Large intestine (tissue), 3 donors: ENCODE measurements around the gene PRKCE. TPM values are rescaled to one million over a fixed set of nuclear protein-coding genes. Genes with fewer than 3 reads are reported as not detected.
"Not testable (repeated sequence)": the region's sequence is repeated elsewhere in the genome, so short reads cannot be mapped to it uniquely, and the experiment has no call there.

ENCODE experiments used
- DNase-seq, 2 donors: peaks; one replicate each; pipeline versions ENCODE4 v3.0.0 to v3.0.0-alpha.2; 2013
- H3K27ac ChIP-seq: one replicate; pipeline ENCODE4 v1.5.1; 2013; ENCODE audit warnings: low read length
- H3K27me3 ChIP-seq: 2 replicates; pipeline ENCODE4 v1.6.1; 2013; ENCODE audit warnings: low read length; ENCODE audit not compliant: control insufficient read depth, insufficient read depth
- H3K36me3 ChIP-seq: 2 replicates; pipeline ENCODE4 v1.6.1; 2013; ENCODE audit warnings: low read length; ENCODE audit not compliant: control insufficient read depth, insufficient read depth
- H3K4me1 ChIP-seq: one replicate; pipeline ENCODE4 v1.6.1; 2013; ENCODE audit warnings: low read length; ENCODE audit not compliant: control insufficient read depth, insufficient read depth
- H3K4me3 ChIP-seq: one replicate; pipeline ENCODE4 v1.5.1; 2013; ENCODE audit warnings: low read length
- H3K9me3 ChIP-seq: one replicate; pipeline ENCODE4 v1.6.1; 2013; ENCODE audit warnings: mild to moderate bottlenecking, low read depth, low read length, moderate library complexity; ENCODE audit not compliant: control insufficient read depth
- WGBS: methylation state at CpG from one replicate; pipeline ENCODE4 v1.1.5; 2013; ENCODE audit warnings: low lambda C conversion rate; ENCODE audit not compliant: insufficient coverage; 5-methylcytosine and 5-hydroxymethylcytosine counted together
- polyA plus RNA-seq: library from polyadenylated mRNA; unstranded; fragments of 120-200 nt; gene quantifications from one replicate; pipeline ENCODE4 v1.2.1, GENCODE V29; 2013

PRKCE gene
- polyA plus RNA-seq, 1 donor: 13.0 TPM

DNA sequence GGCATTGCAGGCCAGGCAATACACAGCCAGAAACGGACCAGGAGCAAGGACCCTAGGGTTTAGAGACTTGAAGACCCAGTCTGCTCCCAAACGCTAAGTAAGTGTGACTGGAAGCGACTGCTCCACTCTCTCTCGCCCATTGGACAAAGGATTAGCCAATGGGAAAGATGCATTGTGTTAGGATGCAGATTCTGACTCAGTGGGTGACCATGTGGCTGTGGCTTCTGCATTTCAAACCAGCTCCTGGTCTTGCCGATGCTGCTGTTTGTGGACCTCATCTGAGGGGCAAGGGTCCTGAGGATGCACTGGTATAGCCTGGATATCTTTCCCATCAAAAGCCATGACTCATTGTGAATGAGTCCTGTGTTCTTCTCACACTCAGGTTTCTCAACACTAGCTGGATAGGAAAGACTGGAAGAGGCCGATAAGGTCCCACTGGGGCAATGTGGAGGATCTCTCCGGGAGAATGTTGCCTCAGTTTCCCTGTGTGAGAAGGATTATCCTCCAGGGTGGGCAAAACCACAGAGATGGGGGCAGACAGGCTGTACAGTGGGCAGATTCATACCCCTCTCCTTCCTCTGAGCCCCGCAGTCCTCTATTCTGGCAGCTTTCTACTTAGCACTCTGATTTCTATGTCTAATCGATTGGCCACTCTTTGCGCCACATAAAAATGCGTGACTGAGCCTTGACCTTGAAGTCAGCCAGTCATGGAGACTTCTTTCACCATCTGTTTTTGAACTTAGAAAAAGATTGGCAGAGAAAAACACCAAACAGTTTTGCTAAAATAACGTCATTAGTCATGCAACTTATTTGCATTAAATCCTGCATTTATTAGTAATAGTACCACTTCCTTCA, 257.1 kb downstream of the PRKCE start:
- WGBS: 80% methylated on average over 2 of the region's 12 CpGs
- H3K27ac ChIP-seq: no peak overlapping the region
- H3K27me3 ChIP-seq: no peaks in the 10 kb centered on the region

DNA sequence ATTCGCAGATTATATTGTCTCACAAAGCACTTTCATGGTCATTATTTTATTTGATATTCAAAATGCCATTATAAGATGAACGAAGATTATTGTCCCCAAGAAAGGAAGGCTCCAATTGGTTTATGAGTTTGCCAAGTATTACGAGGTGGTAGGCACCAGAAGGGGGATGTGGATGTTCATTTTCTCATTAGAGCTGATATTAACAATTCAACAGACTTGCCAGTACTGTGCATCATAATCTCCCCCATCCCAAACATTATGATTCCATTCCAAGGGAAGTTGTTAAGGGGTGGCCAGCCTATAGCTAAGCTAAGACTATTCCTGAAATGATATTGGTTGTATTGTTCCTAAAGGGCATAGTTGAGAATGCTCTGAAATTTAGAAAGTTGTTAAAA, 257.7 kb downstream of the PRKCE start:
- Histone ChIP-seq H3K4me1 (peaks cover 53% of the 10 kb centered on the region), H3K36me3 (no peaks in the 10 kb centered on the region), H3K27ac (no peak overlapping the region), H3K27me3 (no peaks in the 10 kb centered on the region), H3K9me3 (no peaks in the 10 kb centered on the region), H3K4me3 (no peak overlapping the region)
- WGBS: no CpG with 5 or more reads among the region's 3 CpGs
- no peak for DNase-seq

More for the DNA sequence above, 257.1 kb downstream of the PRKCE start:
- Histone ChIP-seq H3K36me3 (no peaks in the 10 kb centered on the region), H3K4me3 (no peak overlapping the region), H3K4me1 (peaks cover 47% of the 10 kb centered on the region), H3K9me3 (no peaks in the 10 kb centered on the region)
- DNase-seq: no peak

DNA sequence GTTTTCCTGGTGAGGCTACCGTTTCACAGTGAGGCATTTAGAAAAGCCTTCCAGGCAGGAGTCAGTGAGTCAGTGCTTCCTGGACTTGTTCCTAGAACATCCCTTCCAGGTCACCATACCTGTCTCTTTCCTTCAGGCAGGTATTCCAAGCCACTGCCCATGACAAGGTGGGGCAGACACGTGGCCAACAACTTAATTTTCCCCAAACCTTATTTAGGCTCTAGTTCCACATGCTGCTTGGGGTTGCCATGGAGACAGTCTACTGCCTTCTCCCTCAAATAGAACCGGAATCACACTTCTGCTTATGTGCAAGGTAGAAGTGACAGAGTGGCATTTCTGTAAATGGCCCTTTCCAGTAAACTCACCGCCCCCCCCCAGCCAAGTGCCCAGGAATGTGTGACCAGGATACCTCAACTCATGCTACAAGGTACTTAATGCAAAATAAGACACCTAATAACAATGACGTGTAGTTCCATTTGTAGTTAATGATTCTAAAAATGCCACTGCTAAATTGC, 258.3 kb downstream of the PRKCE start:
- no CpG with 5 or more reads among the region's 5 CpGs for WGBS
- peaks cover 56% of the 10 kb centered on the region for H3K4me1 ChIP-seq
- peak in 1 of 2 donors; percentile 62 for DNase-seq
- H3K9me3 ChIP-seq: no peaks in the 10 kb centered on the region
- H3K36me3 ChIP-seq: no peaks in the 10 kb centered on the region
- H3K4me3 ChIP-seq: no peak overlapping the region
- H3K27ac ChIP-seq: peak overlapping the region; percentile 75
- no peaks in the 10 kb centered on the region for H3K27me3 ChIP-seq

DNA sequence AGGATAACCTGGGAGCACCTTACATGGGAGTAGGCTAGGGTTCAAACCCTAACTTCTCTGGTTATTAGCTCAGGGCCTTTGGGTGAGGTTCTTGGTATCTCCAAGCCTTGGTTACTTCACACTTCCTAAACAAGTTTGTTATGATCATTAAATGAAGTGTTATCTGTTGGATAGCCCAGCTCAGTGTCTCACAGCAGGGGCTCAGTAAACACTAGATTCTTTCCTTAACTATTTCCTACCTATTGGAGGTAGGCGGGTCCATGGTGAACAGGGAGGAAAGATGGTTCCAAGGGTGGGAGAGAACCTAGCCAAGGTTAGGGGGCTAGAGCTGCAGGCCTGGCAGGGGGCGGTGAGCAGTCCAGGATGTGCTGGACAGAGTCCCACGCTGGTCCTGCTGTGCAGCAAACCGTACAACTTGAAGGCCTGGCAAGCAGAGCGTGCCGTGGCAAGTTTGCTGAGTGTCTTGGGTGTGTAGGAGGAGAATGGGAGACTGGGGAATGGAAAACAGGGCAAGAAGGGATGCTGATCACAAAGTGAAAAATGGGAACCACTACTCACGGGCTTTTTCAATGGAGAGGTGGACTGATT, 259.1 kb downstream of the PRKCE start:
- peaks cover 56% of the 10 kb centered on the region for H3K4me1 ChIP-seq
- H3K4me3 ChIP-seq: no peak overlapping the region
- no peaks in the 10 kb centered on the region for H3K9me3 ChIP-seq
- H3K27ac ChIP-seq: peak overlapping the region; percentile 75
- DNase-seq: no peak
- no CpG with 5 or more reads among the region's 7 CpGs for WGBS
- H3K27me3 ChIP-seq: no peaks in the 10 kb centered on the region
- no peaks in the 10 kb centered on the region for H3K36me3 ChIP-seq

DNA sequence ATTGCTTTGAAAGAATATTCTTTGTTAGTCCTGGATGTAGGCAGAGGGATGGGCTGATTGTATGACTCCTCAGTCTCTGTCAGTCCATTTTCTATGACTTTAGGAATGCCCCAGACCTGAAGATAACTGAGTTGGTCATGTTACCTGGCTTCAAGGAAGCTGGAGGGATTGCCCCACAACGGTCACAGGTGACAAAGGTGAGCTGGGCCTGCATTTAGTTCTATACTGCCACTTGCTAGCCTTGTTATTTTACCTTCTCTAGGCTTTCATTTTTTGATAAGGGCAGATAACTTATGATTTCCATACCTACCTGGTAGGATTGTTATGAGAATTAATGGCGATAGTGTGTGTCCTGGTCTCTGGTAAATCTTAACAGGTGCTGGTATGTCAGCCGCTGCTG, 260.1 kb downstream of the PRKCE start:
- no CpG with 5 or more reads among the region's 3 CpGs for WGBS

DNA sequence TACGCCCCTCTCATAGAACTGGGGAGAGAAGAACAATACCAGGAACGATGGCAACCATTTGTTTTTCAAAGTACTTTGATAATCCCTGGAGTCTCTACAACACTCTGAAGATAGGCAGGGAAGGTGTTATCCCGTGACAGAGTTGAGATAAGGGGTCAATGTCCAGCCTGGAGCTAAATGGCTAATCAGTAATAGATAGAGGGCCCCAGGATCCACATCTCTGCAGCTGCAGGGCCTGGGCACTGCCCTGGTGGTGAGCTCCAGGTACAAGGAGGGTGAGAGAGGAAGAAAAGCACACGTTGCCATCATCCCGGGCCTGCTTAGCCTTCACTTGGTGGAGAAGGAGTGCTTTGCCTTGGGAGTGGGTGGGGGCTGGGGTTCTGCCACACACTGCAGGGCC, 260.6 kb downstream of the PRKCE start:
- no CpG with 5 or more reads among the region's 5 CpGs for WGBS
- H3K36me3 ChIP-seq: no peaks in the 10 kb centered on the region
- H3K4me1 ChIP-seq: peaks cover 52% of the 10 kb centered on the region
- peak overlapping the region; percentile 75 for H3K27ac ChIP-seq
- H3K9me3 ChIP-seq: no peaks in the 10 kb centered on the region
- H3K4me3 ChIP-seq: no peak overlapping the region
- no peaks in the 10 kb centered on the region for H3K27me3 ChIP-seq
- DNase-seq: peak; percentile 92 to 96

More for the DNA sequence above, 260.1 kb downstream of the PRKCE start:
- Histone ChIP-seq H3K27me3 (no peaks in the 10 kb centered on the region), H3K27ac (peak overlapping the region; percentile 75), H3K36me3 (no peaks in the 10 kb centered on the region), H3K4me1 (peaks cover 52% of the 10 kb centered on the region), H3K4me3 (no peak overlapping the region), H3K9me3 (no peaks in the 10 kb centered on the region)
- peak; percentile 84 for DNase-seq

DNA sequence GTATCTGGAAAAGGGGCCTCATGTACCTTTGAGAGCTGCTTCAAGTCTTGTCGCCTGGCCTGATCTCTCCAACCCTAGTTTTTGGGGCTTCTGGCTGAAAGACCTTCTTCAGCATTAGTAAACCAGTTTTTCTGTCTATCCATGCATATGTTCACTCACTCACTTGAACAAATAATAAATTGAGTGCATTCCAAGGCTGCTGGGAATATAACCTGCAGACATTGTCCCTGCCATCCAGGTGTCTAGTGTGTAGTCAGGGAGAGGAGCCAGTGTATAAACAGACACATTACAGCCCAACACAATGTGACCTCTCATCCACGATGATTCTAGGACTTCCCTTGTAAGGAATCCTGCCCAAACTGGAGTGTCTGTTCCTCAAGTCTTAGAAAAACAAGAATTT, 262.1 kb downstream of the PRKCE start:
- Histone ChIP-seq H3K27me3 (no peaks in the 10 kb centered on the region), H3K4me3 (no peak overlapping the region), H3K9me3 (no peaks in the 10 kb centered on the region), H3K27ac (peak overlapping the region; percentile 10), H3K36me3 (no peaks in the 10 kb centered on the region), H3K4me1 (peaks cover 52% of the 10 kb centered on the region)
- DNase-seq: peak in 1 of 2 donors; percentile 54
- 86% methylated on average over 1 of the region's 2 CpGs for WGBS

DNA sequence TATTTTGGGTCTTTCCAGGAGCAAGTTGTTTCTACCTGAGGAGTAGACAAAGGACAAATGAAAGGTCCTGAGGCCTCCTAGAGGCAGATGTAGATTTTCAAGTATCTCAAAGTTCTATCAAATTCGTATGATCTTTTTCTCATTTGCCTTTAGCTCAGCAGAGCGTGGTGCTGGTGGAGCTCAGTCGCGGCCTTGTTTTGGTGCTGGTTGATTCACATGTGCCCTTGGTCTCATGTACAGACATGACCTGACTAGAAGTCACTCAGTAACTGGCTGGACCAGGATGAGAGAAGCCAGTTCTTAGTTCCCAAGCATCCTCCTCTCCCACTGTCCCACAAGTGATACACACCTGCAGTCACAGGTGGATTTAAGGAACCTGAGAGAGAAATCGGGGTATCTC, 264.0 kb downstream of the PRKCE start:
- no peak overlapping the region for H3K27ac ChIP-seq
- peaks cover 53% of the 10 kb centered on the region for H3K4me1 ChIP-seq
- no peak for DNase-seq
- WGBS: no CpG with 5 or more reads among the region's 5 CpGs
- no peaks in the 10 kb centered on the region for H3K9me3 ChIP-seq
- no peak overlapping the region for H3K4me3 ChIP-seq
- H3K27me3 ChIP-seq: no peaks in the 10 kb centered on the region
- H3K36me3 ChIP-seq: no peaks in the 10 kb centered on the region

DNA sequence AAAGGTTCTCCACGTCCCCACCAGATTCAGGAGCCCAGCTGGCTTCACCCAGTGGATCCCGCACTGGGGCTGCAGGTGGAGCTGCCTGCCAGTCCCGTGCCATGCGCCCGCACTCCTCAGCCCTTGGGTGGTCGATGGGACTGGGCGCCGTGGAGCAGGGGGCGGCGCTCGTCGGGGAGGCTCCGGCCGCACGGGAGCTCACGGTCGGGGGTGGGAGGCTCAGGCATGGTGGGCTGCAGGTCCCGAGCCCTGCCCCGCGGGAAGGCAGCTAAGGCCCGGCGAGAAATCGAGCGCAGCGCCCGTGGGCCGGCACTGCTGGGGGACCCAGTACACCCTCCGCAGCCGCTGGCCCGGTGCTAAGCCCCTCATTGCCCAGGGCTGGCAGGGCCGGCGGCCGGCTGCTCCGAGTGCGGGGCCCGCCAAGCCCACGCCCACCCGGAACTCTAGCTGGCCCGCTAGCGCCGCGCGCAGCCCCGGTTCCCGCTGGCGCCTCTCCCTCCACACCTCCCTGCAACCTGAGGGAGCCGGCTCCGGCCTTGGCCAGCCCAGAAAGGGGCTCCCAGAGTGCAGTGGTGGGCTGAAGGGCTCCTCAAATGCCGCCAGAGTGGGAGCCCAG, 266.2 kb downstream of the PRKCE start:
- not testable (repeated sequence) for H3K4me3 ChIP-seq, H3K9me3 ChIP-seq, DNase-seq, H3K36me3 ChIP-seq, H3K27ac ChIP-seq, H3K27me3 ChIP-seq
- H3K4me1 ChIP-seq: peaks cover 39% of the 10 kb centered on the region
- WGBS: no CpG with 5 or more reads among the region's 49 CpGs

DNA sequence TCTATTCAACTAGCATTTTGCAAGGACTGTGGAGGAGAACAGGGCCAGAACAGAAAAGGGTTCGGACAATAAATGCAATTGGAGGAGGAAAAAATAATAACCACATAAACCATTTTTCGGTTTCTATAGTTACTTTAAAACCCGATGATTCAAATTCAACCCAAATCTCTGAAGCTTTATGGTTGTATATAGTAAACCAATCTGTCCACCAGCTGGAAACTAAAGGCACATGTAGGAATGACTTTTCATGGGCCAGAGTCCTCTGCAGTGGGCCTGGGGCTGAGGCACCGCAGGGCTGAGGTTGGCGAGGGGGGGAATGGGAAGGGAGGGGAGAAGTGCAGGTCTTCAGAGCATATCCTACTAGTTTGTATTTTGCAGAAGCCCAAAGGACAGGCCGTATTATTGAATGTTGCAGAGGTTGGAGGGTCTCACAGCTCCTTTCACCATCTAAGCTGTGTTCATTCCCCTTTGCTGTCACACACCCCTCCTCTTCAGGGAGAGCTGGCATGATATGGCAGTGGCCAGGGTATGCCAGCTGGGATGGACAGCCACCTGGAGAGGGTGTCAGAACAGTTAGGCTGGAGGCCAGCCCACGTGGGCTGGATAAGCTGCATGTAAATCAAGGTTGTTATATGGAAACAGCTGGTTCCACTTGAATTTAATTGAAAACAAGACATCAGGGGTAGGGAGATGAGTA, 267.1 kb downstream of the PRKCE start:
- Histone ChIP-seq H3K9me3 (no peaks in the 10 kb centered on the region), H3K4me3 (no peak overlapping the region), H3K27ac (peak overlapping the region; percentile 1), H3K36me3 (no peaks in the 10 kb centered on the region), H3K4me1 (peaks cover 34% of the 10 kb centered on the region), H3K27me3 (no peaks in the 10 kb centered on the region)
- 90% methylated on average over 3 of the region's 7 CpGs for WGBS
- DNase-seq: no peak
